Gastroesophageal sphincter (tissue), 3 donors: Measurements from ENCODE around the gene OR52B6.

Experiments
- POLR2A ChIP-seq, 2 donors: fragments of 450-650 bp; IDR thresholded peaks; one replicate each; pipeline ENCODE4 v1.6.1; 2017; ENCODE audit warnings: antibody characterized with exemption in 2 of 2, mild to moderate bottlenecking in 2 of 2, moderate library complexity in 1 of 2
- POLR2AphosphoS5 ChIP-seq: sonication (generic); formaldehyde crosslinking; IDR thresholded peaks from one replicate; pipeline ENCODE4 v1.6.1; 2017; ENCODE audit warnings: antibody characterized with exemption
- TF ChIP-seq, protein P1 (sequence below), 4 experiments: fragments of 200-600 bp in 2 of 4; fragments of 450-650 bp in 2 of 4; sonication (generic) in 1 of 4; IDR thresholded peaks; one replicate each; pipeline ENCODE4 v1.5.1; 2017 to 2019; ENCODE audit warnings: antibody characterized with exemption in 4 of 4, mild to moderate bottlenecking in 2 of 4, moderate library complexity in 2 of 4

DNA sequence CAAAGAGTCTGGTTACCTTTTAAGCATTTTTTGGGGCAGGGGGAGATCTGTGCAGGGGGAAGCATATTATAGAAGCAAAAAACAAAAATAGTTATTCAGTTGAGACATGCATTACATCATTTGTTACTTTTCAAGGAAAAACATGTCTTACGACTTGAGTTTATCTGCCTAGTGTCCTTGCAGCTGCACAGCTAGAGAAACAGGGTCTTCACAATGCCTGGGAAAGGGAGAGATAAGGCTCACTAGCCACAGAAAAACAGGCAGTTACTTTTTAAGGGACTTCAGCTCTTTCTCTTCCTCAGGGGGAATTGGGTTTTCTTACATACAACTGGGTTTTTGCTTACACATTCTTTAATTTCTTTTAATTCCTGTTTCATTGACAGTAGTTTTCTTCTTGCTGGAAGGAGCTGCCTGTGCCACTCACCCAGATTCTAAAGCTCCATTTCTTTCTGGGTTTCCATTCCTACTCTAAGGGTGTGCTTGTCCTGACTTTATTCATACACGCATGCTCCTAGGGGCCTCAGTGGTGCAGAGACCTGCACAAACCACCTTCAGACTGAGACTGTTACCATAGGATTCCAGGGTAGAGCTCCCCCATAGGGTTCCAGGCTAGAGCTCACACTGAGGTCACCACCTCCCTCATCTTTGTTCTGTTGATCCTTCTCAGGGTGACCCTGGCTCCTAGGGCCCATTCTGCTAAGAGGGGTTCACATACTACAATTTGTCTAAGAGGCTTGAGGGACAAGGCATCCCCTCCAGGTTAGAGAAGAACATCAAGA lies 49.4 kb upstream of the OR52B6 start:
- TF ChIP-seq, protein P1, sequence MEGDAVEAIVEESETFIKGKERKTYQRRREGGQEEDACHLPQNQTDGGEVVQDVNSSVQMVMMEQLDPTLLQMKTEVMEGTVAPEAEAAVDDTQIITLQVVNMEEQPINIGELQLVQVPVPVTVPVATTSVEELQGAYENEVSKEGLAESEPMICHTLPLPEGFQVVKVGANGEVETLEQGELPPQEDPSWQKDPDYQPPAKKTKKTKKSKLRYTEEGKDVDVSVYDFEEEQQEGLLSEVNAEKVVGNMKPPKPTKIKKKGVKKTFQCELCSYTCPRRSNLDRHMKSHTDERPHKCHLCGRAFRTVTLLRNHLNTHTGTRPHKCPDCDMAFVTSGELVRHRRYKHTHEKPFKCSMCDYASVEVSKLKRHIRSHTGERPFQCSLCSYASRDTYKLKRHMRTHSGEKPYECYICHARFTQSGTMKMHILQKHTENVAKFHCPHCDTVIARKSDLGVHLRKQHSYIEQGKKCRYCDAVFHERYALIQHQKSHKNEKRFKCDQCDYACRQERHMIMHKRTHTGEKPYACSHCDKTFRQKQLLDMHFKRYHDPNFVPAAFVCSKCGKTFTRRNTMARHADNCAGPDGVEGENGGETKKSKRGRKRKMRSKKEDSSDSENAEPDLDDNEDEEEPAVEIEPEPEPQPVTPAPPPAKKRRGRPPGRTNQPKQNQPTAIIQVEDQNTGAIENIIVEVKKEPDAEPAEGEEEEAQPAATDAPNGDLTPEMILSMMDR (IDR thresholded peaks at IDR 0.05) = no peak
- TF ChIP-seq POLR2AphosphoS5 = no peak
- TF ChIP-seq POLR2A (IDR thresholded peaks at IDR 0.05) = no peak
